NCI-H774 (cell line): ENCODE results near the gene POLD2.

Experiments
- DNase-seq: peaks from one replicate; lab custom pipeline; 2025; lab: John Stamatoyannopoulos, UW

Gene POLD2

DNA sequence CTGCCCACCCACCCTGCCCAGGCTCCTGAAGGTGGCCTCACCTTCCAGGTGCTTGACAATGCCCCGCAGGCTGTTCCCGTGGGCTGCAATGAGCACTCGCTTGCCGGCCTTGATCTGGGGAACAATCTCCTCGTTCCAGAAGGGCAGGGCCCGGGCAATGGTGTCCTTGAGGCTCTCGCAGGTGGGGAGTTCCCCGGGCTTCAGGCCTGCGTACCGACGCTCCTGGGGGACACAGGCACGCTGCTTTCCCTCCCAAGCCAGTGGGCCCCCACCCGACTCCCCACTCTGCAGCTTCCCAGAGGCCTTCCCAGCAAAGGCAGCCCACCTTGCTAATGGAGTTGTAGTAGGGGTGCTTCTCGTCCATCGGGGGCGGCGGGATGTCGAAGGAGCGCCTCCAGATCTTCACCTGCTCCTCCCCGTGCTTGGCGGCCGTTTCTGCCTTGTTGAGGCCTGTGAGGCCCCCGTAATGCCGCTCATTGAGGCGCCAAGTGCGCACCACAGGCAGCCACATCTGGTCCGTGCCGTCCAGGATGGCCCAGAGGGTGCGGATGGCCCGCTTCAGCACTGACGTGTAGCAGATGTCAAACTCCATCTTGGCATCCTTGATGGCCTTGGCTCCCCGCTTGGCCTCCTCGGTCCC, 58.4 kb downstream of the POLD2 start:
- DNase-seq: no peak
